Measurements from ENCODE around the gene MYADML2.
A peak's percentile ranks its signal among the peaks of the same experiment; 100 is the strongest.

The MYADML2 gene

GRCh38 chr17:81927653-81928543 is 19.1 kb downstream of the MYADML2 start, which contains the start of gene MAFG:
Gene MAFG, minus strand, starts transcription at chr17:81927735. Its CDS starts 4,550 bp downstream, at chr17:81923185.
- Histone ChIP-seq H3K27ac (ENCODE audit: low read depth, low read length) (peak within 1 kb of the TSS; percentile 88), H3K9ac (ENCODE audit: low read depth in 1 of 2, low read length in 2 of 2) (peak within 1 kb of the TSS; percentile 67 to 84), H3K36me3 (ENCODE audit: control insufficient read depth in 1 of 2, insufficient read depth in 2 of 2, low read length in 2 of 2) (no peaks in the 10 kb centered on the region), H3K9me3 (ENCODE audit: control insufficient read depth in 1 of 2, low read length in 2 of 2) (no peaks in the 10 kb centered on the region), H3K4me3 (ENCODE audit: low read depth in 1 of 2, low read length in 2 of 2) (peak within 1 kb of the TSS; percentile 67 to 74), H3K4me1 (ENCODE audit: control insufficient read depth in 1 of 2, insufficient read depth in 2 of 2, low read length in 2 of 2) (peaks cover 34 to 55% of the 10 kb centered on the region in 2 donors), H3K27me3 (ENCODE audit: control insufficient read depth in 1 of 2, insufficient read depth in 2 of 2, low read length in 2 of 2) (peaks cover 6 to 12% of the 10 kb centered on the region in 2 donors)

GRCh38 chr17:81927152-81927652 is 19.8 kb downstream of the MYADML2 start:
- peaks cover 6 to 12% of the 10 kb centered on the region in 2 donors for H3K27me3 ChIP-seq (ENCODE audit: control insufficient read depth in 1 of 2, insufficient read depth in 2 of 2, low read length in 2 of 2)
- peaks cover 0 to 5% of the 10 kb centered on the region in 2 donors for H3K36me3 ChIP-seq (ENCODE audit: control insufficient read depth in 1 of 2, insufficient read depth in 2 of 2, low read length in 2 of 2)
- H3K27ac ChIP-seq (ENCODE audit: low read depth, low read length) = peak overlapping the region; percentile 88
- H3K9me3 ChIP-seq (ENCODE audit: control insufficient read depth in 1 of 2, low read length in 2 of 2) = no peaks in the 10 kb centered on the region
- H3K4me3 ChIP-seq (ENCODE audit: low read depth in 1 of 2, low read length in 2 of 2) = peak overlapping the region; percentile 67 to 74
- H3K9ac ChIP-seq (ENCODE audit: low read depth in 1 of 2, low read length in 2 of 2) = peak overlapping the region; percentile 67 to 84
- H3K4me1 ChIP-seq (ENCODE audit: control insufficient read depth in 1 of 2, insufficient read depth in 2 of 2, low read length in 2 of 2) = peaks cover 39 to 59% of the 10 kb centered on the region in 2 donors

- Histone ChIP-seq H3K4me1 (ENCODE audit: control insufficient read depth in 1 of 2, insufficient read depth in 2 of 2, low read length in 2 of 2) (peaks cover 39 to 58% of the 10 kb centered on the region in 2 donors), H3K9ac (ENCODE audit: low read depth in 1 of 2, low read length in 2 of 2) (peak overlapping the region; percentile 67 to 84), H3K27ac (ENCODE audit: low read depth, low read length) (peak overlapping the region; percentile 88), H3K9me3 (ENCODE audit: control insufficient read depth in 1 of 2, low read length in 2 of 2) (no peaks in the 10 kb centered on the region), H3K4me3 (ENCODE audit: low read depth in 1 of 2, low read length in 2 of 2) (peak overlapping the region; percentile 67 to 74), H3K36me3 (ENCODE audit: control insufficient read depth in 1 of 2, insufficient read depth in 2 of 2, low read length in 2 of 2) (peaks cover 0 to 10% of the 10 kb centered on the region in 2 donors), H3K27me3 (ENCODE audit: control insufficient read depth in 1 of 2, insufficient read depth in 2 of 2, low read length in 2 of 2) (peaks cover 6 to 12% of the 10 kb centered on the region in 2 donors)
Measured at GRCh38 chr17:81926451-81927151, 20.4 kb downstream of the MYADML2 start.

GRCh38 chr17:81925860-81926450 is 21.1 kb downstream of the MYADML2 start:
- Histone ChIP-seq H3K4me1 (ENCODE audit: control insufficient read depth in 1 of 2, insufficient read depth in 2 of 2, low read length in 2 of 2) (peaks cover 37 to 60% of the 10 kb centered on the region in 2 donors), H3K27ac (ENCODE audit: low read depth, low read length) (peak overlapping the region; percentile 88), H3K9ac (ENCODE audit: low read depth in 1 of 2, low read length in 2 of 2) (peak overlapping the region; percentile 67 to 84), H3K9me3 (ENCODE audit: control insufficient read depth in 1 of 2, low read length in 2 of 2) (no peaks in the 10 kb centered on the region), H3K4me3 (ENCODE audit: low read depth in 1 of 2, low read length in 2 of 2) (peak overlapping the region; percentile 67 to 74), H3K27me3 (ENCODE audit: control insufficient read depth in 1 of 2, insufficient read depth in 2 of 2, low read length in 2 of 2) (peaks cover 6 to 12% of the 10 kb centered on the region in 2 donors), H3K36me3 (ENCODE audit: control insufficient read depth in 1 of 2, insufficient read depth in 2 of 2, low read length in 2 of 2) (peaks cover 0 to 13% of the 10 kb centered on the region in 2 donors)

- H3K4me1 ChIP-seq (ENCODE audit: control insufficient read depth in 1 of 2, insufficient read depth in 2 of 2, low read length in 2 of 2) = peaks cover 44 to 65% of the 10 kb centered on the region in 2 donors
- H3K27ac ChIP-seq (ENCODE audit: low read depth, low read length) = peak overlapping the region; percentile 25
- peak overlapping the region; percentile 33 to 47 for H3K9ac ChIP-seq (ENCODE audit: low read depth in 1 of 2, low read length in 2 of 2)
- H3K27me3 ChIP-seq (ENCODE audit: control insufficient read depth in 1 of 2, insufficient read depth in 2 of 2, low read length in 2 of 2) = peaks cover 6 to 12% of the 10 kb centered on the region in 2 donors
- H3K4me3 ChIP-seq (ENCODE audit: low read depth in 1 of 2, low read length in 2 of 2) = peak overlapping the region; percentile 28 to 52
- H3K36me3 ChIP-seq (ENCODE audit: control insufficient read depth in 1 of 2, insufficient read depth in 2 of 2, low read length in 2 of 2) = peaks cover 0 to 15% of the 10 kb centered on the region in 2 donors
- H3K9me3 ChIP-seq (ENCODE audit: control insufficient read depth in 1 of 2, low read length in 2 of 2) = no peaks in the 10 kb centered on the region
Measured at GRCh38 chr17:81924557-81925532, 22.2 kb downstream of the MYADML2 start.

GRCh38 chr17:81923302-81924260 is 23.5 kb downstream of the MYADML2 start:
- peaks cover 0 to 3% of the 10 kb centered on the region in 2 donors for H3K27me3 ChIP-seq (ENCODE audit: control insufficient read depth in 1 of 2, insufficient read depth in 2 of 2, low read length in 2 of 2)
- H3K4me1 ChIP-seq (ENCODE audit: control insufficient read depth in 1 of 2, insufficient read depth in 2 of 2, low read length in 2 of 2) = peaks cover 54 to 72% of the 10 kb centered on the region in 2 donors
- no peaks in the 10 kb centered on the region for H3K9me3 ChIP-seq (ENCODE audit: control insufficient read depth in 1 of 2, low read length in 2 of 2)
- H3K4me3 ChIP-seq (ENCODE audit: low read depth in 1 of 2, low read length in 2 of 2) = peak overlapping the region; percentile 50 to 52
- peaks cover 0 to 19% of the 10 kb centered on the region in 2 donors for H3K36me3 ChIP-seq (ENCODE audit: control insufficient read depth in 1 of 2, insufficient read depth in 2 of 2, low read length in 2 of 2)
- H3K9ac ChIP-seq (ENCODE audit: low read depth in 1 of 2, low read length in 2 of 2) = peak overlapping the region; percentile 33 to 51
- H3K27ac ChIP-seq (ENCODE audit: low read depth, low read length) = peak overlapping the region; percentile 42

- peak overlapping the region; percentile 3 for H3K27ac ChIP-seq (ENCODE audit: low read depth, low read length)
- no peaks in the 10 kb centered on the region for H3K27me3 ChIP-seq (ENCODE audit: control insufficient read depth in 1 of 2, insufficient read depth in 2 of 2, low read length in 2 of 2)
- no peak overlapping the region for H3K4me3 ChIP-seq (ENCODE audit: low read depth in 1 of 2, low read length in 2 of 2)
- peaks cover 0 to 19% of the 10 kb centered on the region in 2 donors for H3K36me3 ChIP-seq (ENCODE audit: control insufficient read depth in 1 of 2, insufficient read depth in 2 of 2, low read length in 2 of 2)
- peaks cover 58 to 71% of the 10 kb centered on the region in 2 donors for H3K4me1 ChIP-seq (ENCODE audit: control insufficient read depth in 1 of 2, insufficient read depth in 2 of 2, low read length in 2 of 2)
- no peak overlapping the region for H3K9ac ChIP-seq (ENCODE audit: low read depth in 1 of 2, low read length in 2 of 2)
- H3K9me3 ChIP-seq (ENCODE audit: control insufficient read depth in 1 of 2, low read length in 2 of 2) = no peaks in the 10 kb centered on the region
Measured at GRCh38 chr17:81922566-81923301, 24.3 kb downstream of the MYADML2 start.

- H3K4me3 ChIP-seq (ENCODE audit: low read depth in 1 of 2, low read length in 2 of 2) = no peak overlapping the region
- peaks cover 60 to 75% of the 10 kb centered on the region in 2 donors for H3K4me1 ChIP-seq (ENCODE audit: control insufficient read depth in 1 of 2, insufficient read depth in 2 of 2, low read length in 2 of 2)
- peaks cover 0 to 19% of the 10 kb centered on the region in 2 donors for H3K36me3 ChIP-seq (ENCODE audit: control insufficient read depth in 1 of 2, insufficient read depth in 2 of 2, low read length in 2 of 2)
- no peaks in the 10 kb centered on the region for H3K9me3 ChIP-seq (ENCODE audit: control insufficient read depth in 1 of 2, low read length in 2 of 2)
- H3K9ac ChIP-seq (ENCODE audit: low read depth in 1 of 2, low read length in 2 of 2) = no peak overlapping the region
- no peaks in the 10 kb centered on the region for H3K27me3 ChIP-seq (ENCODE audit: control insufficient read depth in 1 of 2, insufficient read depth in 2 of 2, low read length in 2 of 2)
- H3K27ac ChIP-seq (ENCODE audit: low read depth, low read length) = no peak overlapping the region
Measured at GRCh38 chr17:81921996-81922565, 25.0 kb downstream of the MYADML2 start.

All from duodenal mucosa (tissue), 2 donors.